Glomerular visceral epithelial cell (primary cell): ENCODE data around the gene ARL6IP5.
A peak's percentile ranks its signal among the peaks of the same experiment; 100 is the strongest.

ENCODE experiments used
- DNase-seq: peaks from one replicate; pipeline ENCODE4 v3.0.0-alpha.2; 2016; ENCODE audit errors: extremely low spot score

ARL6IP5 gene

DNA sequence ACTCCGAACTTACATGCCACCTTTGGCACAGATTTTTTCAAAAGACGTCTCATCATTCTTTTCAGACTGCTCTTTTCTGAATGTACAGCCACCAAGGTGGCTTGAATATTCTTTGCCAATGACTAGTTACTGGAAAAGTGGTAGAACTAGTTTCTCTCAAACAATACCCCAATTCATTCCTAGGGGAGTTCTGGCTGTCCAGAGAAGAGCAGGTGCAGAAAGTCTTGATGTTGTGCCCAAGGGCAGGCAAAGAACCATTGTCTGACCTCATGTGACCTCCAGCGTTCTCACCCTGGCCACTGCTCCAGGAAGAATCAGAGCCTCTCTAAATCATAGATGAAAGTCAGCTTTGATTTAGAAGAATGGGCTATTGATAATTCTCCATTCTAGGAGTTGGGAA is 32.2 kb downstream of the ARL6IP5 start:
- no peak for DNase-seq

DNA sequence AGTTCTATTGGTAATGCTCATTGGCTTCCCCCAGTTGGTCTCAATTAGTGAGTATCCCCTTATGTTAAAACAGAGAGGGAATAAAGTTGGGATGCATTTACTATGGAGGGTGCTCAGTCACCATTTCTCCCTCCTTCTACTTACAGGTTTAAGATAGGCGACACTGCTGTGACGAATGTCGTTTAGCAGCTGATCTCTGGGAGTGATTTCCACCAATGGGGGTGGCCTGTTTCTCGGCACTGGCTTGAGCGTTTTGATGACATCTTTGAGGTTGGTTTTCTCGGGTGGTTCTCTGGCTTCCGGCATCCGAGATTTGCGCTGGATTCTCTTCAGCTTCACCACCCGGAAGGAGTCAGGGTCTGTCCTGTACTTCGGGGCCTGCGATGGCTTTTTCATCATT is 33.8 kb downstream of the ARL6IP5 start:
- no peak for DNase-seq

DNA sequence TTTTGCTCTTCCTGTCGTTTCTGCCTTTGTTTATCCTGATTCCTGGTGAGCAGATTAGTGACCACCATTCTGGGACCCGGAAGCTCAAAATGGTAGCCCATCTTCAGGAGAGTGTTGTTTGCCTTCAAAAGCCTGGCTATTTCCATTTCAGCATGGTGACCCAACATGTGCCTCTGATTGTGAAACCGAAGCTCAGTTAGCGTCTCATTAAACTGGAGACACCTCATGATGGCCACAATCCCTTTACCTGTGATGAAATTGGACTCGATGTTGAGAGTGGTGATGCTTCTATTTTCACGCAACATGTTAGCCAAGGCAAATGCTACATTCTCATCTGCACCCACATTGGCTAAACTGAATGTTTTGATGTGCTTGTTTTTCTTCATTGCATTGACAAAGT is 34.4 kb downstream of the ARL6IP5 start:
- DNase-seq = no peak

DNA sequence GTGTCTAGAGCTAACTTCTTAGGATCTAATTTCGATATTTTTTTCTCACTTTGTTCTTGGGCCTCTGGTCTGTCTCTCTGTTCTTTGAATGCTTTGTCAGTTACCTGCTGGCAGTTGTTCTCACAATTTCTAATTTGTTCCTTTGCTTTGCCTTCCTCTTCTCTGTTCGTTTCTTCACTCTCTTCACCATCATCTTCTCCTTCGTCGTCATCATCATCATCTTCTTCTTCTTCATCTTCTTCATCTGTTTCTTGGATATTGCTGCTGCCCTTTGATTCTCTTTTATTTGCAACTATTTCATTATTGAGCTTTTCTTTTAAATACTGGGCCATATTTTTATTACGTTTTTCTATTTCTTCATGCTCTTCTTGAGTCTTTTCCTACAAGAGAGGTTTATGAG is 34.9 kb downstream of the ARL6IP5 start:
- DNase-seq = no peak

DNA sequence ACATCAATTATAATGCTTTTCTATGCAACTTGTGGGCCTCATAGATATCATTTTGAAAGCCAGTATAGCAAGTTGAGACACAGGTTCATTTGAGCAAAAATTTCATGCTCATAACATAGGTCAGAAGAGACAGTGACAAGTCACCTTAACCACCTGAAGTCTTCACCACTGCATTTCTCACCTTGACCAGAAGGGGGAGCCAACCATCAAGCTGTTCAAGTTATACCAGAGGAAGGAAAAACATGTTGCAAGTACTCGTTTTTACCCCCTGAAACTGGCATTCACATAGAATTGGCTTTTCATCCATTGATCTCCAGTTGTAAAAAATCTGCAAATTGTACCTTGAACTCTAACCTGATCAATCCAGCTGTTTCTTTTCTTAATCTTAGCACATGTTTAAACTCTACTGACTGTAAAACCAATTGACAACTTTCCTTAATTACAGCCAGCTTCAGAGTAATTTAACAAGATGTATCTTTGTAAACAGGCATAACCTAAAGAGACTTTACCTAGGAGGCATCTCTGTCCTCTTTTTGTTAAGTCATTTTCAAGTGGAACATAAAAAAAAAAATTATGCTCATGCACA is 36.2 kb downstream of the ARL6IP5 start:
- peak; percentile 72 for DNase-seq

DNA sequence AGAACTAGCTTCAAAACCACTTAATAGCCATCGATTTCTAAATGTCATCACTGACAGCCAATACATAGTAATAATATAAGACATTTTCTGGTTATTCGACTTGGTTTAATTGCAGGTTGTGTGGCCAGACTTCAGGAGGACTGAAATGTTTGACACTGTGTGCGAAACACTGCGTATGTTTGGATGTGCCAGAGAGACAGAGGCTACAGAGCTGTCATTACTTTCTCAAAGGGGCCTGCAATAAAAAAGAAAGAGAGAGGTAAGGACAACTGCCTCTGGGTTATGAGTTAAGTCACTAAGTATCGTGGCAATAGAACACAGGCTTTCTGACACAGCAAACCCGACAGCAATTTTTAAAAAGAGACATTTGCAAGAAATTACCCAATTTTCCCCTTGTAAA is 36.8 kb downstream of the ARL6IP5 start:
- no peak for DNase-seq

DNA sequence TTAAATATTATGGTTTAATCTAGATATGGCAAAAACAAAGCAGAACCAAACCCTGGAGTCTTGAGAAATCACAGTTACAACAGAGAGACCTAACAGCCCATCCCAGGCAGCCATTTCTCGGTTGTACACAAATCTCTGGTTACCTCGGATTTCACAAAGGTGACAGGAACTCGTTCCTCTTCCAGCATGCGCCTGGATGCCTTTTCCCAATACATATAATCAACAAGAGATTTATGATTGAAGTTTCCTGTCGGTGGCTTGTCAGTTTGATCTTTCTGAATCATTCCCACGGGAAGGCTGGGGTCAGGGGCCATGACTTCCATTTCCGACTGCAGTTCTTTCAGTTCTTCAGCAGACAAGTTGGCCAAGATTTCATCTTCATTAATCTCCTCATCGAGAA is 37.2 kb downstream of the ARL6IP5 start:
- no peak for DNase-seq

DNA sequence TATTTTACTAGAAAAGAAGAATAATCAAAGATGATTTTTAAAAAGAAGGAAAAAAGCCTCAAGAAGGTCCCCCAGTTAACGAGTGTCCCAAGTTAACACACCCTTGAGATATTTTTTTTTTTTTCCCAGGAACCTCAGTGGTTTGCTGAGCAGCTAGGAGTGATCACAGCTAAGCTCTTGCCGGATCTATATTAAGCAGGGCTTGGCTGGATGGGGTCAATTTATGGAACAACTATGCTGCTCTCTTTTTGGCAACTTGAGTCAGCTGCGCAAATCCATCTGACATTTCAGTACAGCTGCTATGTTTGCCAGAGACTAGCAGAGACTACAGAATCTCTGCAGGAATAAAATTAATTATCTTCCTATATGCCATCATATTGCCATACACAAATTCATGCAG is 37.7 kb downstream of the ARL6IP5 start, which contains the start of gene LMOD3:
LMOD3 (minus strand) TSS at position 193 of the 400 bp plus-strand sequence. CDS start 209 bp downstream, outside the sequence.
- DNase-seq = no peak

DNA sequence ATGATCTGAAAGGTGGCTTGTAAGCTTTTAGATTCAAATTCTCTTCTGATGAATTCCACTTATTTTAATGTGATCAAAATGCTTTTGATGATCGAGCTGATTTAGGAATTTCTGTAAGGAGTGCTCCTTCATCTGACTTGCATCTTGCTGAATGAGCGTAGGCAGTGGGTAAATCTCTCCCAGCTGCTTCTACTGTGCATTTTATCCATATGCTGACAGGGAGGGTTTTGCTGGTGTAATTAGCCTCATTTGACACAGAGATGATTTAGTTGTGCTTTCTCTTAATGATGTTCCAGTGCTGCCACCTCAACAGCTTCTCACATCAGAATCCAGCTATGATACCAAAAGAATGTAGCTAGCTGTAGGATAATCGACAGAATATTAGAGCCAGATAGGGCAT is 41.5 kb downstream of the ARL6IP5 start:
- no peak for DNase-seq

DNA sequence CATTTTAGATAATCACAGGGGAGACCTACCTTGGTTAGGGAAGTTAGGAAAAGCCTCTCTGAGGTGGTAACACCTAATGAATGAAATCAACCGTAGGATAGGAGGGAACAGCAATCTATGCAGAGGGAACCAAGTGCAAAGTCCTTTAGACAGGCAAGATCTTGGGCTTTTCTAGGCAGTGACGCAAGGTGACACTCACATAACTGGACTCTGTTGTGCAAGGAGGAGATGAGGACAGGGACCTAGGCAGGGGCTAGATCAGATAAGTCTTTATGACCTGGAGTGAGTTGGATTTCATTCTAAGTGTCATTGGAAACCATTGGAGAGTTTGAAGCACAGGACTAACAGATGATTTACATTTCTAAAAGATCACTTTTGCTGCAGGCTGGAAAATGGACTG is 42.3 kb downstream of the ARL6IP5 start:
- no peak for DNase-seq

DNA sequence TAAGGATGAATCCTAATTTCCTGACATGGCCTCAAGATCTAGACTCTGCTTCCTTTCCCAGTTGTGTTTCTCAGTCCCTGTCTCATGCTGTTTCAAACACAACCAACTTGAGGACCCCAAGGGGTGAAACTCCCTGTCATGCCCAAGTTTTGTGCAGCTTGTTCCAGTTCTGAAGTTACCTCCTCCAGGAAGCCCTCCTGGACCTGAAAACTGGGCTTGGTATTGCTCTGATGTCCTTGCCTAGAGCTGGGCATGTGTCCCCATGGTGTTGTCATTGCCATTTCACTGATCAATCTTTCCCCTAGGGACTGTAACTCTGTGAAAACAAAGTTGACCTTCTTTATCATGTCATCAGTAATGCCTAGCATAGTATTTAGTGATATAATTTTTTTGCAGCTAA is 43.8 kb downstream of the ARL6IP5 start:
- no peak for DNase-seq

DNA sequence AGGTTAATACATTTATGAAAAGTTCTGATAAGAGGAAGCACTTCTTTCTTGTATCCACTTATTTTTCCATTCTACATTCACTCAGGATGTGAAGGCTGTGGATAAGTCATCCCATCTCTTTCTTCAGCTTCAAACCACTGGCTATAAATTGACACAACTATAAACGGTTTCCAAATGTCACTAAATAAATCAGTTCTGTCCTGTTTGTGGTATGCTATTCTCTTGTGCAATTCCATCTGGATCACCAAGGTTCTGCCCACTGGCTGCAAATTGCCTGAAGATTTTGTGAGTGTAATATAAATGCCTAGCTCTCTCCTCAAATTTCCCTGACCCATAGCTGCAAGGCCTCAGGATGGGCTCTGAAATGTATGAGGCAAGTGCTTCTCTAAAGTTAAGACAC is 44.8 kb downstream of the ARL6IP5 start:
- DNase-seq = no peak

DNA sequence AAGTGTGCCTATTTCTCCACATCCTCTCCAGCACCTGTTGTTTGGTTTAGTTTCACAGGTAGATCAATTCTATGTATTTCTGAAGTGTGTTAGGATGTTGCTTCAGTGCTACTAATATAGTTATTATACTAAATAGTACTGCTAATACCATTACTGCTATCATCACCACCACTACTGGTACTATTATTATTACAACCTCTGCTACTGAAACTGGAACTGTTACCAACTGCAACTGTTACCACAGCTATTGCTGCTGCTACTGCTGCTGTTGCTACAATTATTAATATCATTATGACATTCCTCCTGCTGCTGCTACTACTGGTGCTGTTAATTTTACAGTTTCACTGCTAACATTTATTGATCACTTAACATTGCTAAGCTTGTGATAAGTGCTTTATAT is 46.0 kb downstream of the ARL6IP5 start:
- no peak for DNase-seq

DNA sequence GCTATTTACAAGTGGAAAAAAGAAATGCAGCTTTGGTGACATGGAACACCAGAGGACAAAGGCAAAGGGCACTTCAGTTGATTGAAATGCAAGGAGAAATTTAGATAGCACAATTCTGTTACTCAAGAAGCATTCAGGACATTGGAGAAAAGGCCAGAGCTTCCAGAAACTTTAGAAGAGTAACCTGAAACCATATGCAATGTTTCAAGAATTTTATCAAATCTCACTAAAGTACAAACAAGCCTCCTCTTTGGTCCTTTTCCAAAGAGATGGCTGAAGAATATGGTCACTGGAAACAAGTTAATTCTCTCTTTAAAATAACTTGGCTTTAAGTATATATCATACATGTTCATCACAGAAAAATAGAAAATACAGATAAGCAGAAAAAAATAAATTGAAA is 52.3 kb downstream of the ARL6IP5 start:
- DNase-seq = no peak

DNA sequence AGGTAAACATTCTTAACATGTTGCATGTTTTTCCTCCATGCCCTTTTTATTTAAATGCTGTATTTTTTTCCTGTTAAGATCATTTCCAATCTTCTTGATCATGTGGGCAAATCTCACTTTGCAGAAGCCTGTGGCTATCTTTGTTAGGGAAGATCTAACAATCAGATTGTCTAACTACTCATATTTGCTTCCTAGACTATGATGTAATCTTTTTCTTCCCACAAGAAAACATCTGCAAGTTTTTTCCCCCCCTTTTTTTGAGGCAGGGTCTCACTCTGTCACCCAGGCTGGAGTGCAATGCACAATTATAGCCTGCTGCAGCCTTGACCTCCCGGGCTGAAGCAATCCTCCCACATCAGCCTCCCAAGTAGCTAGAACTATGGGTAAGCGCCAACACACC is 52.7 kb downstream of the ARL6IP5 start:
- DNase-seq = no peak

DNA sequence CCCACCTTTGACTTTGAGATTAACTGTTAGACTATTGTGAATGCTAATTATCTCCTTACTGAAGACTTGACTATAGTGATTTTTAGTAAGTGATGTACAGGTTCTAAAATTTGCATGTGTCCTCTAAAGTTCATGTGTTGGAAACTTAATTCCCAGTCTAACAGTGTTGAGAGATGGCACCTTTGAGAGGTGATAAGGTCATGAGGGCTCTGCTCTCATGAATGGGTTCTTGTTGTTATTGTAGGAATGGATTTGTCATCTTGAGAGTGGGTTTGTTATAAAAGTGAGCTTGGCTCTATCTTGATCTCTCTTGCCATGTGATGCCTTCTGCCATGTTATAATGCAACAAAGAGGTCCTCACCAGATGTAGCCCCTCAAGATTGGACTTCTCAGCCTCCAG is 56.6 kb downstream of the ARL6IP5 start:
- DNase-seq = no peak

DNA sequence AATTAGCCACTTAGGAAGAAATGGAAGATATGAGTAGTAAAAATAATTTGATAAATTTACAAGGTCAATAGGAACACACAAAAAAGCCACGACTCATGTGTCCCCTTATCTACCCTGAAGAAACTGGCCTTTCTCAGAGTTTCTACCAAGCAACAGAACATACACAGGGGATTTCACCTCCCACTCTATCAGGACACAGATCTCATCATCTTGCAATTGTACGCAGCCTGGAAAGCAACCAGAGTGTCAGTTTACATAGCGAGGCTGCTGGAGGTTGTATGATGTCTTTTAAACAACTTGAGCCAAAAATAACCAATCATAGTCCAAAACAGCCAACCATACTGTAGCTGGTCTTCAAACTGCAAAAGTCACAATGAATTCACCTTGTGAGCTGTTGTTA is 57.4 kb downstream of the ARL6IP5 start:
- DNase-seq = no peak

DNA sequence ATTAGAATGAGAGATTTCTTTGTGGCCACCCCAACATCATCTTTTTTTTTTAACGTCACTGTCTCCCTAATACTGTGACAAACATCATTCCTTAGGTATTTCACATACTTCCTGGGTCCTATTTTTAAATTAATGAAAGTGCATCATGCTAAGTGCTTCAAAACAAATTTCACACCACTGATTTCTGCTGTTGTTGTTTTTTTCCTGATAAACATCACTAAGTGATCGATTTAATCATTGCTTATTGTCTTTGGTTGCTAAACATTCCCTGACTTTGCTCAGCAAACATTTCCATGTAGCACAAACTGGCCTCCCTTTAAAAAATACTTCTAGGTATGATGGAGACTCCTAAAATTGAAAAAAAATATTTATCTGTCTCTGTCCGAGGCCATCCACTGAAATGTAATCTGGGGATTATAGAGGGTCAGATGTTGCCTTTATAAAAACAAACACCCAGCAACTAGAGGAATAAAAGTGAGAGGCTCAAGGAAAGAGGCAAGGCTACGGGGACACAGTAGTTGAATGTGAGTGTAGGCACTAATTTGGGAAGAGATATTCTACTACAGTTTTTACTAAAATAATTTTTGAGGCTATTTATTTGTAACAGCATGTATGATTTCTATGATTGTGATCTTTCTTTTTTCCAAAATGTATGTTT is 58.2 kb downstream of the ARL6IP5 start:
- no peak for DNase-seq

DNA sequence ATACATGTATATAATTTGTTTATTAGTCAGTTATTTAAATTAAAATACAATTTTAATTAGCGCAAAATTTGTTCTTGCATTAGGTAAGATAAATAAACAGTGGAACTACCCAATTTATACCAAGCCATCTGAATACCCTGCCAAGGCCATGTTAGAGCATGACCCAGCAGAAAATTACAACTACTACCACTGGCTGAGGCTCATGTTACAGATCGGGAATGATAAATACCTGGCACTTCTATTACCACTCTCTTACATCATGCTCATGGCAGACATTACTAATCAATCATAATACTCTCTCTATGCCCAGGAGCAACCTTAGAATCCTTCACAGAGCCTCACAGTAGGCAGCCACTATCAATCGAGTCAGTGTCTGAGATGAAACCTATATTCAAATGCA is 58.9 kb downstream of the ARL6IP5 start:
- DNase-seq = no peak

DNA sequence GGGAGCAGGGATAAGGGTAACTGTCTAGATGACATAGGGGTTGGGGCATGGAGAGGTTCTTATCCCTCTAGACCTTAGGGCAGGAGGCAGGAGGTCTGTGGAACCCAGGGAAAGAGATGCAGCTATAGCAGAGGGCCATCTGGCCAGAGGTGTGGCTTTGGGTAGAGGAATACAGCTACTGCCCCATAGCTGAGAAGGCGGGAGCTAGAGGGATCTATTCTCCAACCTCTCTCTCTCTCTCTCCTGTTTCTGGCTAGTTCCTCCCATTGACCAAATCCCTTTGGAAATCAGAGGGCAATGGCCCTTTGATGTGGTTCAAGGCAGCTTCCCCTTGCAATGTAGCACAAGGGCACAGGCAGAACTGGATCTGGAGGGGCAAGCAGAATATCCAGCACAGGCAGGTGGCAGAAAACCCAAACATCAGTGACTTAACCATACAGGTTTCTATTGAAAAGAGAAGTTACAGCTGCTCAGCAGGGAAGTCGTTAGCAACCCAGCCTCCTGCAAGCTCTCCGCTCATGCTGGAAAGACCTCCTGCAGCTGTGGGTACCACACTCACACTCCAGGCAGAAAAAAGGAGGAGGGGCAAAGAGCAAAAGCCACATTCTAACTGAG is 60.0 kb downstream of the ARL6IP5 start:
- no peak for DNase-seq

DNA sequence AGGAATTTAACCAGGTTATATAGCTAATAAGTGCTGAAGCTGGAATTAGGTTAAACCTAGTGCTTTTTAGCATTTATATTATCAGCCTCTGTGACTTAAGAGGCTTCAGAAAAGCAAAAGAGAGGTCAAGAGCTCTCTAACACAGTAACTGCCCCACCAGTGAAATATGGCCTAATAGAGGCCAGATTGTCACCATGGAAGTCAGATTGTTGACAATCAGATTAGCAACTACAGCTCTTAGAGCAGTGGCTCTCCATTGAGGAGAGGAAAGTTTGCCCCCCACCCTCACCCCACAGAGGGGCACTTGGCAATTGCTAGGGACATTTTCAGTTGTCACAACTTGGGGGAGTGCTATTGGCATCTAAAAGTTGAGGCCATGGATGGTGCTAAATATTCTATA is 61.0 kb downstream of the ARL6IP5 start:
- DNase-seq = no peak

DNA sequence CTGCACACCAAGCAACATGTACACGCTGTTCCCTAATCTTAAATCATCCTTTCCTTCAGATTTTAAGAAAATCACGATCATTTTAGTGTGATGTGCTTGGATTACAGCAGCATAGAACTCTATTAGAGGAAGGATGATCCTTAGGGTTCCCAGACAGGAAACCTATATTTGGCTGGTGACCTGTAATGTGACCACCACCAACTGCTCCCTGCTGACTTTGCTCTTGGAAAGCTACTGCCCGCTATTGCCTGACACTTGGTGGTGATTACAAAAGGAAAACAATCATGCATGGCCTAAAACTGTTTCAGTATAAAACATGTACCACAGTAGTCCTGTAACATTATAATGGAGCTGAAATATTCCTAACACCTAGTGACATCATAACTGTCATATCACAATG is 64.8 kb downstream of the ARL6IP5 start:
- no peak for DNase-seq
